ENCODE data around the gene MICU2. TPM values are rescaled to one million over a fixed set of nuclear protein-coding genes. Genes with fewer than 3 reads are reported as not detected.

Gene MICU2
- total RNA-seq, 1 donor from 2014 or later, result 41.5 TPM

GRCh38 chr13:21511849-21512248, 92.1 kb downstream of the MICU2 start:
- TF ChIP-seq CTCF (IDR thresholded peaks at IDR 0.05), result no peak
- no peaks in the 10 kb centered on the region for H3K9me3 ChIP-seq
- no peak for DNase-seq (ENCODE audit: low spot score in 2 of 2)
- H3K27me3 ChIP-seq, result no peaks in the 10 kb centered on the region
- H3K27ac ChIP-seq, result no peak overlapping the region
- no peaks in the 10 kb centered on the region for H3K4me1 ChIP-seq
- intact Hi-C loops (cut with DNase I), result no loop called here
- H3K4me3 ChIP-seq, result no peak overlapping the region
- peaks cover 13 to 28% of the 10 kb centered on the region in 2 donors for H3K36me3 ChIP-seq

- DNase-seq (ENCODE audit: low spot score in 2 of 2), result no peak
- H3K36me3 ChIP-seq, result peaks cover 4 to 37% of the 10 kb centered on the region in 2 donors
- no peaks in the 10 kb centered on the region for H3K9me3 ChIP-seq
- no peak overlapping the region for H3K27ac ChIP-seq
- no peak for TF ChIP-seq CTCF (IDR thresholded peaks at IDR 0.05)
- H3K4me1 ChIP-seq, result no peaks in the 10 kb centered on the region
- no peaks in the 10 kb centered on the region for H3K27me3 ChIP-seq
- no peak overlapping the region for H3K4me3 ChIP-seq
- intact Hi-C loops (cut with DNase I), result no loop called here
Measured at GRCh38 chr13:21504379-21504778, 99.6 kb downstream of the MICU2 start.

- Histone ChIP-seq H3K9me3 (no peaks in the 10 kb centered on the region), H3K27me3 (no peaks in the 10 kb centered on the region), H3K4me1 (no peaks in the 10 kb centered on the region), H3K4me3 (no peak overlapping the region), H3K36me3 (peaks cover 11 to 25% of the 10 kb centered on the region in 2 donors), H3K27ac (no peak overlapping the region)
- intact Hi-C loops (cut with DNase I), result no loop called here
- no peak for DNase-seq (ENCODE audit: low spot score in 2 of 2)
- no peak for TF ChIP-seq CTCF (IDR thresholded peaks at IDR 0.05)
Measured at GRCh38 chr13:21501686-21502085, 102.3 kb downstream of the MICU2 start.

- Histone ChIP-seq H3K4me3 (no peak overlapping the region), H3K27ac (no peak overlapping the region), H3K27me3 (no peaks in the 10 kb centered on the region), H3K9me3 (peaks cover 3 to 21% of the 10 kb centered on the region in 2 donors), H3K36me3 (peaks cover 0 to 6% of the 10 kb centered on the region in 2 donors), H3K4me1 (no peaks in the 10 kb centered on the region)
- TF ChIP-seq CTCF (IDR thresholded peaks at IDR 0.05), result no peak
- intact Hi-C loops (cut with DNase I), result no loop called here
- DNase-seq (ENCODE audit: low spot score in 2 of 2), result no peak
Measured at GRCh38 chr13:21486322-21486721, 117.6 kb downstream of the MICU2 start.

GRCh38 chr13:21483748-21484147, 120.2 kb downstream of the MICU2 start:
- intact Hi-C loops (cut with DNase I), result no loop called here
- DNase-seq (ENCODE audit: low spot score in 2 of 2), result no peak
- H3K27ac ChIP-seq, result no peak overlapping the region
- H3K4me1 ChIP-seq, result no peaks in the 10 kb centered on the region
- H3K4me3 ChIP-seq, result no peak overlapping the region
- TF ChIP-seq CTCF (IDR thresholded peaks at IDR 0.05), result no peak
- H3K36me3 ChIP-seq, result no peaks in the 10 kb centered on the region
- H3K27me3 ChIP-seq, result no peaks in the 10 kb centered on the region
- H3K9me3 ChIP-seq, result peaks cover 3 to 21% of the 10 kb centered on the region in 2 donors

- H3K4me1 ChIP-seq, result peaks cover 0 to 4% of the 10 kb centered on the region in 2 donors
- no peaks in the 10 kb centered on the region for H3K36me3 ChIP-seq
- DNase-seq (ENCODE audit: low spot score in 2 of 2), result no peak
- H3K27ac ChIP-seq, result no peak overlapping the region
- peaks cover 0 to 7% of the 10 kb centered on the region in 2 donors for H3K9me3 ChIP-seq
- H3K27me3 ChIP-seq, result no peaks in the 10 kb centered on the region
- no peak for TF ChIP-seq CTCF (IDR thresholded peaks at IDR 0.05)
- H3K4me3 ChIP-seq, result no peak overlapping the region
- intact Hi-C loops (cut with DNase I), result no loop called here
Measured at GRCh38 chr13:21481359-21481758, 122.6 kb downstream of the MICU2 start.
